Measurements from ENCODE around the gene KCTD19. TPM values are rescaled to one million over a fixed set of nuclear protein-coding genes. Genes with fewer than 3 reads are reported as not detected.

Gene KCTD19
- total and polyA plus RNA-seq, 3 experiments from 2014 or later = 0.71 to 1.4 TPM; not detected in 1

DNA sequence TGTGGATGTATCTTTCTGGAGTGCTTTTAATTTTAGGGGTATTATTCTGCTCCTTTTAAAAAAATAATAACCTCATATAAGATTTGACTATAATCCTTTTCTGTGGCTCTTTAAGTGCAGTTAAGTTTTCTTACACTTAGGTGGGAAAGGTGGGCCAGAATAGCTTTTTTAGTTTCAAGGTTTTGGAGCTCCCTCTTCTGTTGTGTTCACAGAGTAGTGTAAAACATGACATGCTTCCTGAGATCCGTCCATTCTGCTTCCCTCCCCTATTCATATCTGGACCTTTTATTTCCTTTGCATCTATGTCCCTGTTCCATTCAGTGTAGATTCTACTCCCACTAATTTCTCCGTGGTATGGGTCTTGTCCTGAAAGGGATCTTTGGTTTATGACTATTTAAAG lies 12.9 kb upstream of the KCTD19 start:
- Histone ChIP-seq H3K4me1 (ENCODE audit: insufficient read depth, low read length) (no peaks in the 10 kb centered on the region), H3K27me3 (ENCODE audit: insufficient read depth, low read length, poor library complexity, severe bottlenecking) (peaks cover 4% of the 10 kb centered on the region), H3K9me3 (ENCODE audit: low read length) (no peaks in the 10 kb centered on the region), H3K4me3 (ENCODE audit: low read length) (no peak overlapping the region), H3K27ac (ENCODE audit: low read depth, low read length) (no peak overlapping the region), H3K36me3 (ENCODE audit: insufficient read depth, low read length) (no peaks in the 10 kb centered on the region)
- no peak for DNase-seq
- Mint-ChIP-seq H3K4me3 (no peak overlapping the region), H3K4me1 (no peaks in the 10 kb centered on the region), H3K9me3 (peaks cover 3 to 13% (median 9%) of the 10 kb centered on the region in 5 donors), H3K27me3 (peaks cover 9 to 13% of the 10 kb centered on the region in 2 donors), H3K27ac (no peak overlapping the region), H3K36me3 (peaks cover 0 to 8% (median 0%) of the 10 kb centered on the region in 3 donors)
- ChIA-PET CTCF (no interaction called here), POLR2A (no interaction called here)

DNA sequence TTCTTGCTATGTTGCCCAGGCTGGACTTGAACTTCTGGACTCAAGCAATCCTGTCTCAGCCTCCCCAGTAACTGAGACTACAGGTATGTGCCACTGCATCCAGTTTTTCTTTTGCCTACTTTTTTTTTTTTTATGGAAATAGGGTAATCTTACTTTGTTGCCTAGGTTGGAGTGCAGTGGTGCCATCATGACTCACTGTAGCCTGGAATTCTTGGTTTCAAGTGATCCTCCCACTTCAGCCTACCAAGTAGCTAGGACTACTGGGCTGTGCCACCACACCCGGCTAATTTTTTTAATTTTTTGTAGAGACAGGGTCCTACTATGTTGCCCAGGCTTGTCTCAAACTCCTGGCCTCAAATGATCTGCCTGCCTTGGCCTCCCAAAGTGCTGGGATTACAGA lies 10.1 kb upstream of the KCTD19 start:
- no peaks in the 10 kb centered on the region for H3K4me1 Mint-ChIP-seq
- no peak overlapping the region for H3K27ac ChIP-seq (ENCODE audit: low read depth, low read length)
- peaks cover 6 to 8% of the 10 kb centered on the region in 2 donors for H3K27me3 Mint-ChIP-seq
- H3K27ac Mint-ChIP-seq = no peak overlapping the region
- no peaks in the 10 kb centered on the region for H3K36me3 ChIP-seq (ENCODE audit: insufficient read depth, low read length)
- peaks cover 3 to 19% (median 12%) of the 10 kb centered on the region in 5 donors for H3K9me3 Mint-ChIP-seq
- ChIA-PET CTCF (no interaction called here), POLR2A (no interaction called here)
- no peaks in the 10 kb centered on the region for H3K27me3 ChIP-seq (ENCODE audit: insufficient read depth, low read length, poor library complexity, severe bottlenecking)
- no peaks in the 10 kb centered on the region for H3K9me3 ChIP-seq (ENCODE audit: low read length)
- H3K4me3 ChIP-seq (ENCODE audit: low read length) = no peak overlapping the region
- peaks cover 0 to 8% (median 0%) of the 10 kb centered on the region in 3 donors for H3K36me3 Mint-ChIP-seq
- H3K4me3 Mint-ChIP-seq = no peak overlapping the region
- no peaks in the 10 kb centered on the region for H3K4me1 ChIP-seq (ENCODE audit: insufficient read depth, low read length)
- DNase-seq = no peak

DNA sequence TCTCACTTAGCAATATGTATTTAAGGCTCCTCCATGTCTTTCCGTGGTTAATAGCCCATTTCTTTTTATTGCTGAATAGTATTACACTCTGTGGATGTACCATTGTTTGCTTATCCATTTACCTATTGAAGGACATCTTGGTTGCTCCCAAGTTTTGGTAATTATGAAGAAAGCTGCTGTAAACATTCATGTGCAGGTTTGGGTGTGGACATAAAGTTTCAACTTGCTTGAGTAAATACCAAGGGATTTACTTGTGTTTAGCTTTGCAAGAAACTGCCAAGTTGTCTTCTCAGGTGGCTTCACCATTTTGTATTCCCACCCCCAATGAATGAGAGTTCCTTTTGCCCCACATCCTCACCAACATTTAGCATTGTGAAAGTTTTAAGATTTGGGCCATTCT lies 9.6 kb upstream of the KCTD19 start:
- POLR2A ChIA-PET = interaction anchor here (0.6 kb wide), 1 partner anchor 915 kb away, joined by 7 read pairs; no protein-coding TSS in a partner anchor
- H3K27ac Mint-ChIP-seq = no peak overlapping the region
- Histone ChIP-seq H3K27me3 (ENCODE audit: insufficient read depth, low read length, poor library complexity, severe bottlenecking) (no peaks in the 10 kb centered on the region), H3K4me1 (ENCODE audit: insufficient read depth, low read length) (no peaks in the 10 kb centered on the region), H3K36me3 (ENCODE audit: insufficient read depth, low read length) (no peaks in the 10 kb centered on the region), H3K27ac (ENCODE audit: low read depth, low read length) (no peak overlapping the region), H3K9me3 (ENCODE audit: low read length) (no peaks in the 10 kb centered on the region), H3K4me3 (ENCODE audit: low read length) (no peak overlapping the region)
- no peak overlapping the region for H3K4me3 Mint-ChIP-seq
- no peaks in the 10 kb centered on the region for H3K4me1 Mint-ChIP-seq
- H3K9me3 Mint-ChIP-seq = peaks cover 3 to 19% (median 12%) of the 10 kb centered on the region in 5 donors
- peaks cover 0 to 8% (median 0%) of the 10 kb centered on the region in 3 donors for H3K36me3 Mint-ChIP-seq
- CTCF ChIA-PET = no interaction called here
- no peak for DNase-seq
- H3K27me3 Mint-ChIP-seq = peaks cover 4 to 8% of the 10 kb centered on the region in 2 donors

DNA sequence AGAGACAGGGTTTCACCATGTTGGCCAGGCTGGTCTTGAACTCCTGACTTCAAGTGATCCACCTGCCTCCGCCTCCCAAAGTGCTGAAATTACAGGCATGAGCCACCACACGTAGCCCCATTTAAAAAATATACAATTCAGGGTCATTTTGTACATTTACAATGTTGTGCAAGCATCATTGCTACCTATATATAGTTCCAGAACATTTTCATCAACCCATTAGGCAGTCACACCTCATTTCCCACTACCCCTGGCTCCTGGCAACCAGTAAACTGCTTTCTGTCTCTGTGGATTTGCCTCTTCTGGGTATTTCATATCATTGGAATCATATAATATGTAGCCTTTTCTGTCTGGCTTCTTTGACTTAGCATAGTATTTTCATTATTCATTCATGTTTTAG lies 6.8 kb upstream of the KCTD19 start:
- H3K27me3 Mint-ChIP-seq = peaks cover 4% of the 10 kb centered on the region in 2 donors
- POLR2A ChIA-PET = no interaction called here
- CTCF ChIA-PET = no interaction called here
- no peaks in the 10 kb centered on the region for H3K4me1 Mint-ChIP-seq
- H3K9me3 ChIP-seq (ENCODE audit: low read length) = no peaks in the 10 kb centered on the region
- no peaks in the 10 kb centered on the region for H3K36me3 ChIP-seq (ENCODE audit: insufficient read depth, low read length)
- no peak overlapping the region for H3K4me3 Mint-ChIP-seq
- H3K27ac ChIP-seq (ENCODE audit: low read depth, low read length) = no peak overlapping the region
- no peak overlapping the region for H3K4me3 ChIP-seq (ENCODE audit: low read length)
- H3K27ac Mint-ChIP-seq = peak overlapping the region in 1 of 8 donors; percentile 6
- DNase-seq = no peak
- no peaks in the 10 kb centered on the region for H3K4me1 ChIP-seq (ENCODE audit: insufficient read depth, low read length)
- H3K27me3 ChIP-seq (ENCODE audit: insufficient read depth, low read length, poor library complexity, severe bottlenecking) = no peaks in the 10 kb centered on the region
- H3K36me3 Mint-ChIP-seq = peaks cover 0 to 8% (median 0%) of the 10 kb centered on the region in 3 donors
- peaks cover 3 to 19% (median 12%) of the 10 kb centered on the region in 5 donors for H3K9me3 Mint-ChIP-seq

DNA sequence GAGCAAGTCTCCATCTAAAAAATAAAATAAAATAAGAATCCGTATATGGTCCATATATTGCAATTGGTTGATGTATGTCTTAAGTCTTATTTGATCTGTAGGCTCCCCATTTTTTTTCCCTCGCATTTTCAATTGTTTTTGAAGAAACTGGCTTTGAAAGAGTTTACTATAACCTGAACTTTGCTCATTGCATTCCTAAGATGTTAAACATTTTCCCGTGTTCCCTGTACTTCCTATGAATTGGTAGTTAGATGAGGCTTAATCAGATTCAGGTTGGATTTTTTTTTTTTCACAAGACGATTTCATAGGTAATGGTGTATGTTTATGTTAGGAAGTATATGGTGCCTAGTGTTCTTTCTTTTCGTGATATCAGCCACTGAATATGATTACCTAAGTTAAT lies 3.4 kb upstream of the KCTD19 start:
- Mint-ChIP-seq H3K36me3 (peaks cover 0 to 3% (median 0%) of the 10 kb centered on the region in 3 donors), H3K4me1 (peaks cover 13 to 15% (median 15%) of the 10 kb centered on the region in 3 donors), H3K4me3 (no peak overlapping the region), H3K9me3 (peaks cover 0 to 8% (median 3%) of the 10 kb centered on the region in 5 donors), H3K27ac (peak overlapping the region in 1 of 8 donors; percentile 47), H3K27me3 (peaks cover 4 to 7% of the 10 kb centered on the region in 2 donors)
- Histone ChIP-seq H3K27ac (ENCODE audit: low read depth, low read length) (no peak overlapping the region), H3K4me1 (ENCODE audit: insufficient read depth, low read length) (peaks cover 9% of the 10 kb centered on the region), H3K9me3 (ENCODE audit: low read length) (no peaks in the 10 kb centered on the region), H3K36me3 (ENCODE audit: insufficient read depth, low read length) (no peaks in the 10 kb centered on the region), H3K27me3 (ENCODE audit: insufficient read depth, low read length, poor library complexity, severe bottlenecking) (no peaks in the 10 kb centered on the region), H3K4me3 (ENCODE audit: low read length) (no peak overlapping the region)
- ChIA-PET CTCF (no interaction called here), POLR2A (no interaction called here)
- DNase-seq = no peak

DNA sequence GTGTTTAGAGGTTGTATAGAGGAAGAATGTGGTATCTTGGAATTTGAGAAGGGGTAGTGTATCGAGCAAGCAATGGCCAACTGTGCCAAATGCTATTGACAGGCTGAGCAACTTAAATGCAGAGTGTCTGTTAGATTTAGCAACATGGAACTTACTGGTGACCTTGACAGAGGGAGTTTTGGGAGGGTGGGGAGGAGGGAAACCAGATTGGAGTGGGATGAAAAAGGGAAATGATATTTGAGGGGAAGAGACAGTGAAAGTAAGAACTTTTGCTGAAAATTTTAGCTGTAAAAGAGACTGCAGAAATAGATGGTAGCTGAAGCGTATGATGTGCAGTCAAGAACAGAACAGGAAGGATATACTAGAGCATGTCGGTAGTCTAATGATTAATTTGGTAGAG lies 1.2 kb upstream of the KCTD19 start:
- Histone ChIP-seq H3K27ac (ENCODE audit: low read depth, low read length) (no peak overlapping the region), H3K4me3 (ENCODE audit: low read length) (no peak overlapping the region), H3K36me3 (ENCODE audit: insufficient read depth, low read length) (no peaks in the 10 kb centered on the region), H3K4me1 (ENCODE audit: insufficient read depth, low read length) (peaks cover 9% of the 10 kb centered on the region), H3K9me3 (ENCODE audit: low read length) (no peaks in the 10 kb centered on the region), H3K27me3 (ENCODE audit: insufficient read depth, low read length, poor library complexity, severe bottlenecking) (peaks cover 4% of the 10 kb centered on the region)
- Mint-ChIP-seq H3K4me3 (peak overlapping the region in 5 of 7 donors; percentile 6 to 42 (median 23)), H3K27me3 (peaks cover 10 to 22% of the 10 kb centered on the region in 2 donors), H3K36me3 (no peaks in the 10 kb centered on the region), H3K4me1 (peaks cover 13 to 15% (median 15%) of the 10 kb centered on the region in 3 donors), H3K9me3 (no peaks in the 10 kb centered on the region), H3K27ac (peak overlapping the region in 1 of 8 donors; percentile 39)
- ChIA-PET CTCF (interaction anchor here (0.6 to 1.2 kb wide), 2 partner anchors 35 to 100 kb away, joined by 3 read pairs; no protein-coding TSS in a partner anchor), POLR2A (interaction anchor here (0.6 kb wide), 1 partner anchor 1954 kb away, joined by 5 read pairs; no protein-coding TSS in a partner anchor)
- no peak for DNase-seq

DNA sequence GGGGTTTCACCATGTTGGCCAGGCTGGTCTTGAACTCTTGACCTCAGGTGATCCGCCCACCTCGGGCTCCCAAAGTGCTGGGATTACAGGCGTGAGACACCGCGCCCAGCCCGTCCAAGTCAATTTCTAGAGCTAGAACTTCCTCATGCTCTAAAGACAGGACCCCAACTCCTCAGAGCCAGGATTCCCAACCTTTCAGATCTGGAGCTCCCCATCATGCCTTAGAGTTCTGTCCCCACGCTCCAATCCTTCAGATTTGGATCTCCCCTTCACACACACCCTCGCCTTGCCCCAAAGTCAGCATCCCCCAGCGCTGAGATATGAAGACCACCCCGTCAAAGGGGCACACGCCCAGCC lies 448 bp downstream of the KCTD19 start:
- no peaks in the 10 kb centered on the region for H3K36me3 ChIP-seq (ENCODE audit: insufficient read depth, low read length)
- H3K9me3 Mint-ChIP-seq = no peaks in the 10 kb centered on the region
- peak overlapping the region in 4 of 8 donors; percentile 18 to 92 (median 74) for H3K27ac Mint-ChIP-seq
- H3K4me1 ChIP-seq (ENCODE audit: insufficient read depth, low read length) = peaks cover 9% of the 10 kb centered on the region
- no peak for DNase-seq
- H3K9me3 ChIP-seq (ENCODE audit: low read length) = no peaks in the 10 kb centered on the region
- ChIA-PET CTCF (interaction anchor here (0.7 to 1.6 kb wide), 4 partner anchors 11 to 27 kb away, joined by 3 to 7 read pairs (median 4); no protein-coding TSS in a partner anchor), POLR2A (no interaction called here)
- peaks cover 13 to 15% (median 15%) of the 10 kb centered on the region in 3 donors for H3K4me1 Mint-ChIP-seq
- H3K36me3 Mint-ChIP-seq = no peaks in the 10 kb centered on the region
- peak overlapping the region; percentile 44 for H3K4me3 ChIP-seq (ENCODE audit: low read length)
- peaks cover 12% of the 10 kb centered on the region for H3K27me3 ChIP-seq (ENCODE audit: insufficient read depth, low read length, poor library complexity, severe bottlenecking)
- H3K4me3 Mint-ChIP-seq = peak overlapping the region; percentile 38 to 92 (median 86)
- H3K27ac ChIP-seq (ENCODE audit: low read depth, low read length) = peak overlapping the region; percentile 35
- H3K27me3 Mint-ChIP-seq = peaks cover 14 to 33% of the 10 kb centered on the region in 2 donors

DNA sequence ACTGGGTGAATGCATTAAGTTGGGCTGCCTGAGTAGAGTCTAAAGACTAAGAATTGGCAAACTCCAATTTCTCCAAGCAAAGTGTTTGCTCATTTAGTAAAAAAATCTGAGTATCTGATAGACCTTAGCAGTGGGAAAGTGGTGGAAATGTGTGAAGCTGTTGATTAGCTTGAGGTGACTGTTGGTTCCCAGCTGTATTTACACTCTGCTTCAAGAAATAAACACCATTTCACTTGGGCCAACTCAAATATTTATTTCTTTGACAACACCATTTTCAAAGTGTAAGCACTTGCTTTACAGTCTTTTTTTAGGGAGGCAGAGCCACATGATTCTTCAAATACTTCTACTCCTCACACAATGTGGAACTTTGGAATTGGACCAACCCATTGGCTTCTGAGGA lies 8.7 kb downstream of the KCTD19 start:
- Mint-ChIP-seq H3K4me1 (no peaks in the 10 kb centered on the region), H3K27me3 (peaks cover 9 to 56% of the 10 kb centered on the region in 2 donors), H3K36me3 (no peaks in the 10 kb centered on the region), H3K9me3 (no peaks in the 10 kb centered on the region), H3K4me3 (no peak overlapping the region), H3K27ac (no peak overlapping the region)
- no peaks in the 10 kb centered on the region for H3K36me3 ChIP-seq (ENCODE audit: insufficient read depth, low read length)
- no peaks in the 10 kb centered on the region for H3K9me3 ChIP-seq (ENCODE audit: low read length)
- H3K27ac ChIP-seq (ENCODE audit: low read depth, low read length) = no peak overlapping the region
- H3K27me3 ChIP-seq (ENCODE audit: insufficient read depth, low read length, poor library complexity, severe bottlenecking) = peaks cover 8% of the 10 kb centered on the region
- ChIA-PET POLR2A (no interaction called here), CTCF (no interaction called here)
- no peak overlapping the region for H3K4me3 ChIP-seq (ENCODE audit: low read length)
- H3K4me1 ChIP-seq (ENCODE audit: insufficient read depth, low read length) = no peaks in the 10 kb centered on the region
- no peak for DNase-seq

Measured in CD8-positive, alpha-beta memory T cell (primary cell).